NCI-H2196 (cell line): Measurements from ENCODE around the gene TSFM.
A peak's percentile ranks its signal among the peaks of the same experiment; 100 is the strongest.

Source experiments
- DNase-seq: peaks from one replicate; lab custom pipeline; 2025; ENCODE audit not compliant: unreplicated experiment; lab: John Stamatoyannopoulos, UW

TSFM gene

DNA sequence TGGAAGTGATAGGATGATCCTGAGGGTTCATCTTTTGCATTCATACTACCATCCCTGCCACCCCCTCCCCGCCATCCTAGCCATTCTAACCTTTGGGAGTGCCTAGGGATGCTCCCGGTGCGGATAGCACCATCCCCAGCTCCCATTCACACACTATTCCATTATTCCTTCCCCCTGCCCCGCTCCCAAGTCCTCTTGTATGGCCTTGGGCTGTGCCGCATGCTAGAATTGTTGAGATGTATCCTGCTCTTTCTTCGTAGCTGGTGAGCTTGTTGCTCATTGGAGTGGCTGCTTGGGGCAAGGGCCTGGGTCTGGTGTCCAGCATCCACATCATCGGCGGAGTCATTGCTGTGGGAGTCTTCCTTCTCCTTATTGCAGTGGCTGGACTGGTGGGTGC is 37.1 kb upstream of the TSFM start:
- DNase-seq: no peak

DNA sequence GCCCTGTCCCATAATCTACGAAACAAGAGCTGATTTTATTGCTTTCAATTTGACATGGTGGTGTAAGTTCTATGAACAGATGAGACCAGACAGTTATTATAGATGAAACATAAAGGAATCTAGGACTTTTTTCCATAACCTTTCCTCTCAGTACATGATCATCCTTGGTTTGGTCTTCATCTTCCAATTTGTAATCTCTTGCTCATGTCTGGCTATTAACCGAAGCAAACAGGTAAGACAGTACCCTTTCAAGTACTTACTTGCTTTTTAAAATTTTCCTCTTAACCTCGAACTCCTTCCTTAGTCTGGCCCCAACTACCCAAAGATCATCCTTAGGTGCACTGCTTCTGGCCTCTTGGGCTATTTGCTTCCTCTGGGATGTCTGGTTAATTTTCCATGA is 36.6 kb upstream of the TSFM start:
- no peak for DNase-seq

DNA sequence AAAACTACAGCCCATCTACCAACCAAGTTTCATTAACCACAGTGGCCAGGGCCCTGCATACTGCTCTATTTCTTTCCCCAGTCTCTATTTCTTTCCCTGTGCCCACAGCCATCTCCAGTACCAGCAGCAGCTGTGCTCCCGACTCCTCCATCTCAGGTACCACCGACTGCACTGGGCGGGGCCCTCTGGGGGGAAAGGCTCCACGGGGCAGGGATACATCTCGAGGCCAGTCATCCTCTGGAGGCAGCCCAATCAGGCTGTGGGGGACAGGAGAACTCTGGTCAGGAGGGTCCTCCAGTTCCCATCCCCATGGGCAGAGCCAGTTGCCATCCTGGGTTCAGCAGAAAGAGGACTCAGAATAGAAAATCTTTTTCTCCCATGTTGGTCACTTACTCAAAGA is 33.5 kb upstream of the TSFM start:
- DNase-seq: no peak

DNA sequence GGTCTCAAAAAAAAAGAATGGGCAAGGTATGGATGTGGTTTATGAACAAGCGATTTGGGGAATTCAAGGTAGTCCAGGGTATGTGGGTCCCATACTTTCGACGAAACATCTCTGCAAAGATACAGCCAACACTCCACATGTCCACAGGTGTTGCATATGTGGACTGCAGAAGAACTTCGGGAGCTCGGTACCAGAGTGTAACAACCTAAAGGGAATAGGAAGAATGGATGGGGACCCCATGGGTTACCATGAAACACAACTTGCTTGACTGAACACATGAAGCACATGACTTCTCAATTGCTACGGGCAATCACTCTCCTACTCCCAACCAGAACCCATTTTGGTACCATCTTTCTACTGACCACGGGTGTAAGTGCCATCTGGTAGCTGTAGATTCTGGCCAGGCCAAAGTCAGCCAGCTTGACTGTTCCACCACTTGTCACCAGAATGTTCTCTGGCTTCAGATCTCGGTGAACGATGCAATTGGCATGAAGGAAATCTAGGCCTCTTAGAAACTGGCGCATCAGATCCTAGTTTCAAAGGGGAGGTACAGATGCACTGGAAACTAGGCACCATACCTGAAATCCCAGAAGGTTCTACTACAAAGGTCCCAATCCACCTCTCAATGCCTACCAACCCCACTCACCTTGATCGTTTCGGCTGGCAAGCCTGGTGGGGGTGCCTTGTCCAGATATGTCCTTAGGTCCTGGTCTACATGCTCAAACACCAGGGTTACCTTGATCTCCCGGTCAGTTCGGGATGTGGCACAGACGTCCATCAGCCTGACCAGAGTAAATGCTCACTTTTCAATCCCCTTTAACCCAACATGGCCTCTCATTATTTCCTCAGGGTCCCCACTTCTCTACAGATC is 31.8 kb upstream of the TSFM start:
- DNase-seq: no peak

DNA sequence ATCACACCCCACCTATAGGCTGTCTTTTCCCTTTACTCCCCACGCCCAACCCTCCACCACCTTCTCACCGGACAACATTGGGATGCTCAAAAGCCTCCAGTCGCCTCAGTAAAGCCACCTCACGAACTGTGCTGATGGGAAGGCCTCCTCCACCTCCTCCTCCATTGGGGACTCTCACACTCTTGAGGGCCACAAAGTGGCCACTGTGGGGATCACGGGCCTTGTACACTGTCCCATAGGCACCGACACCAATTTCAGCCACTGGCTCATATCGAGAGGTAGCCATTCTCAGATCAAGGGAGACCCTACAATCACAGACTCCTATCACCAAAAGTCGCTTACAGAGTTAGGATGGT is 31.2 kb upstream of the TSFM start:
- no peak for DNase-seq

- DNase-seq: peak; percentile 99
These were observed 30.6 kb upstream of the TSFM start, which contains the start of gene CDK4 for GRCh38 chr12:57751788-57752667. CDK4 (minus strand) TSS chr12:57752310; CDS start chr12:57751717, 593 bp downstream.

DNA sequence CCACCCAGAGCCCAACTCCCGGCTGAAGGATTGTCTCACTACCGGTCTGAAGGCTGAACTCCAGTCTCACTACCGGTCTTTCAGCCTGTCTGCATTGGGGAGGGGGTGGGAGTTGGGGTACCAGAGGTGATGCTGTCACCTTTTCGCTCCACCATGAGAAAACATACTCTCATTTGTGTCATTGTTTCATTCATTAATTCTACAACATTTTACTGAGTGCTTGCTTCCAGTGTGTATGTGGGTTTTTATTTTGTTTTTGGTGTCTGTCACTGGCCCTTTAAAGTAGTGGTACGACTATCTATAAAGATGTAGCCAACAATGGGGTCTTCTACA is 30.0 kb upstream of the TSFM start:
- DNase-seq: no peak

- no peak for DNase-seq
These were observed 28.7 kb upstream of the TSFM start for GRCh38 chr12:57753756-57754337.

DNA sequence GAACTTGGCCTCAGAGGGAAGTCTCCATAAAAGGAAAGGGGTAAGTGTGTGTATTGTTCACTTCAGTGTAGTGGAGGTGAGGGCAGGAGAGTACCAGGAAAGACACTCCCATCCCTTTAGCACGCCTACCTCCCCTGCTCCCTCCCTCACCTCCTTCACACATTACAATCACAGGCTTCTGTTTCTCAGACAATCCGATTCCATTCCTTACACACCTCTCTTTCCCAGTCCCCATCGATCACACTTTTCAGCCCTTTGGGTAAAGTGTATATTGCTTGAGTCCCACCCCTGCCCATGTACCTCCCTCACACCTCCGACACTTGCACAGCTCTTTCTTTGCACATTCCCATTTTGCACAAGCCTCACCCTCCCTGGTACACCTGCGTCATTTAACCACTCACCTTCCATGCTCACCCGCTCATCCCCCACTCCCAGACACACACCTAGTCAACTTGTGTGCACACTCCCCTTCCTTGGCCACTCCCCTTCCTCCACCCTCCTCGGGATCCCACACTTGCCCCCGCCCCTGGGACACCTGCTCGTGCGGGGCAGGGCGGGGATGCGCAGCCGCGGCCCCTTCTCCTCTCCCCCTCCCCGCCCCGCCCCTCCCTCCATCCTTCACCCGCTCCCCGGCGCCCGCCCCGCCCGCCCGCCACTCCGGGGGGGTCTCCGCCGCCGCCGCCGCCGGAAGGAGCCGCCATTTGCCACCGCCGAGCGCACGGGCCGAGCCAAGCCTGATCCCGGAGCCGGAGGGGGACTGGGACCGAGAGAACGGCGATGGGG is 28.0 kb upstream of the TSFM start, which contains the start of gene MARCHF9:
Gene MARCHF9, plus strand, starts transcription at position 693 of the 783 bp plus-strand sequence. CDS start 426 bp downstream, outside the sequence.
- peak; percentile 86 for DNase-seq

DNA sequence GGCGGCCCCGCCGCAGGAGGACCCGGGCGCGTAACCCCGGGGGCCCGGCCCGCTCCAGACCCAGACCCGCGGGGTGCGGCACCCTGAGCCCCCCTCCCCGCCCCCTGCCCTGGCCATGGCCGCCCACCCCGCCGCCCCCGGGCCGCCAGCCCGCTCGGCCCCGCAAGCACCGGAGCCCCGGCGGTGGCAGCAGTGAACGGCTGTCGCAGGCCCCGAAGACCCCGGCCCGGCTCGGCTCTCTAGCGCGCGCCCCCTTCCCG is 27.5 kb upstream of the TSFM start:
- no peak for DNase-seq

- DNase-seq: no peak
These were observed 26.9 kb upstream of the TSFM start for GRCh38 chr12:57755454-57756372.

- peak; percentile 30 for DNase-seq
These were observed 25.9 kb upstream of the TSFM start for GRCh38 chr12:57756406-57757341.

DNA sequence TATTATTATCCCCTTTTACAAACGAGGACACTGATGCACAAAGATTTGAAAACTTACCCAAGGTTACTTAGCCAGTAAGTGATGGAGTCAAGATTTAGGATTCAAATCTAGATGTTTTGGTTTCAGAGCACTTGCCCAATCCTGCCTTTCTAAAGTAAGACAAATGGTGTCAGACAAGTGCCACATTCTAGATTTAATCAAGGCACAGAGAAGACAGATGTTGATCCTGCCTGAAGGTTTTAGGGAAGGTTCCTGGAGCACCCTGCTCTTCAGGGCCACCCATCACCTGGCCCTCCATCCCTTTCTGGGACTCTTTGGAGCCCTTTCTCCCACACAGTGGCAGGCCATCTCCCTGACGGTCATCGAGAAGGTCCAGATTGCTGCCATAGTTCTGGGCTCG is 24.8 kb upstream of the TSFM start:
- DNase-seq: no peak

DNA sequence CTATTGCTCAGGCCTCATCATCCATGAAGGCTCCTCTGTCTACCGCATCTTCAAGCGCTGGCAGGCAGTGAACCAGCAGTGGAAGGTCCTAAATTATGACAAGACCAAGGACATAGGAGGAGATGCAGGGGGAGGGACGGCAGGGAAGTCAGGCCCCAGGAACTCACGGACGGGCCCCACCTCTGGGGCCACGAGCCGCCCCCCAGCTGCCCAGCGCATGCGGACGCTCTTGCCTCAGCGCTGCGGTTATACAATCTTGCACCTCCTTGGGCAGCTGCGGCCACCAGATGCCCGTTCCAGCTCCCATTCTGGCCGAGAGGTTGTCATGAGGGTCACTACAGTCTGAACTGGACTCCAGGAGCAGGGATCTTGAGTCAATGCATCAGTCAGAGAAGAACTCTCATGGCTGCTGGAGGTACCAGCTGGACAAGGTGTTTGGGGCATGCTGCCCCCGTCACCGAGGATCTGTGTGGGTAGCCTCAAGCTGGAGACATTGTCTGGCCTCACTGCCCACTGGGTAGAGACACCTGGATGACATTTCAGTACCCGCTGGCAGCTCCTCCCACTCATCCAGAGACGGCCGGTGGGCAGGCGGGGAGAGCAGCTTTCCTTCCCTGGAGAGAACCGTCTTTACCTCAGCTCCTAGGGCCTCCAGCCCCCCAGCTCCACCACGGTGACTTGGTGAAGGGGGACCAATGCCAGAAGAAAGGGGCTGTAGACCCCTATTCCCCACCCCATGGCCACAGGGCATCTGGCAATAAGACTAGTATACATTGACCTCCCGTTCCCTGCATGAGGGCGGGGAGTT is 23.8 kb upstream of the TSFM start:
- DNase-seq: no peak

- peak; percentile 53 for DNase-seq
These were observed 23.1 kb upstream of the TSFM start for GRCh38 chr12:57759360-57759980.

GRCh38 chr12:57760347-57760982 is 22.1 kb upstream of the TSFM start:
- no peak for DNase-seq

DNA sequence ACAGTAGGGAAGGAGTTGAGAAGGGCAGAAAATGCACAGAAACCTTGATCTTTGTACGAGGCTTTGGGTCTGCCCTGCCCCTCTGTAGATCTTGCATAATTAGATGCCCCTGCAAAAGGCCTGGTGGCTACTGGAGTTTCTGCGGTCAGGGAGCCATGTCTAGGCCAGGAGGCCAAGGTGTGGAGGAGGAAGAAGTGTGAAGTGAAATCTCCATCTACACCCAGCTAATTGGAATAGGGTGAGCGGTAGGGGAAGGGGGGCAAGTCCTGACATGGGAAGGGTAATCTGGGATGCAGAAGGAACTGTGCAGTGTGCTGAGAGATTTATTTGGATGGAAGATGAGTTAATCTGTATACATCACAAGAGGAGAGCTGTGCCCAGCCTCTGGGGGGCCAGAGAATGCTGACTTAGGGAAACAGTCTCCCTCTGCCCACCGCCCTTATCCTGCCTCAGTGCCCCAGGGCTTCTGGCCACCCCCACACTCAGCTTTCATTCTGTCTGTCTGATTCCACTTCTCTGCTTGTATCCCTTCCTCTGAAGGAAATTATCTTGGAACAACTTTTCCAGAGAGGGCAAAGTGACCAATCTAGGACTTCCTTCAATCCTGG is 21.1 kb upstream of the TSFM start:
- no peak for DNase-seq
